A549 (cell line): Measurements from ENCODE around the gene ZBTB43.

Experiments used
- PHF8 ChIP-seq: fragments of 200-600 bp; sonication (generic); IDR thresholded peaks from 2 replicates; pipeline ENCODE4 v1.6.1; 2016; ENCODE audit warnings: low read depth, mild to moderate bottlenecking, antibody characterized with exemption, moderate library complexity, borderline replicate concordance
- POLR2A ChIP-seq: IDR thresholded peaks from 2 replicates; pipeline ENCODE4 v1.6.1; 2012; ENCODE audit warnings: mild to moderate bottlenecking, low read length
- TF ChIP-seq, protein P1 (sequence below): fragments of >200 bp; sonication (Bioruptor Twin); formaldehyde crosslinking; IDR thresholded peaks from 3 replicates; pipeline ENCODE4 v1.5.1; 2016

- no peak for TF ChIP-seq PHF8
- TF ChIP-seq, protein P1, sequence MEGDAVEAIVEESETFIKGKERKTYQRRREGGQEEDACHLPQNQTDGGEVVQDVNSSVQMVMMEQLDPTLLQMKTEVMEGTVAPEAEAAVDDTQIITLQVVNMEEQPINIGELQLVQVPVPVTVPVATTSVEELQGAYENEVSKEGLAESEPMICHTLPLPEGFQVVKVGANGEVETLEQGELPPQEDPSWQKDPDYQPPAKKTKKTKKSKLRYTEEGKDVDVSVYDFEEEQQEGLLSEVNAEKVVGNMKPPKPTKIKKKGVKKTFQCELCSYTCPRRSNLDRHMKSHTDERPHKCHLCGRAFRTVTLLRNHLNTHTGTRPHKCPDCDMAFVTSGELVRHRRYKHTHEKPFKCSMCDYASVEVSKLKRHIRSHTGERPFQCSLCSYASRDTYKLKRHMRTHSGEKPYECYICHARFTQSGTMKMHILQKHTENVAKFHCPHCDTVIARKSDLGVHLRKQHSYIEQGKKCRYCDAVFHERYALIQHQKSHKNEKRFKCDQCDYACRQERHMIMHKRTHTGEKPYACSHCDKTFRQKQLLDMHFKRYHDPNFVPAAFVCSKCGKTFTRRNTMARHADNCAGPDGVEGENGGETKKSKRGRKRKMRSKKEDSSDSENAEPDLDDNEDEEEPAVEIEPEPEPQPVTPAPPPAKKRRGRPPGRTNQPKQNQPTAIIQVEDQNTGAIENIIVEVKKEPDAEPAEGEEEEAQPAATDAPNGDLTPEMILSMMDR: no peak
- TF ChIP-seq POLR2A: no peak
Measured at GRCh38 chr9:126822278-126822677, 17.4 kb downstream of the ZBTB43 start.
